Measurements from ENCODE around the gene MGMT.

- no peak for TF ChIP-seq CTCF (IDR thresholded peaks at IDR 0.05)
- no peak for TF ChIP-seq POLR2A (IDR thresholded peaks at IDR 0.05)
Measured at GRCh38 chr10:129647590-129647989, 180.5 kb downstream of the MGMT start.
